Ishikawa (cell line): ENCODE measurements around the gene ITPRID2.

Experiments used
- CEBPB ChIP-seq: IDR thresholded peaks from 2 replicates; pipeline ENCODE4 v1.6.1; 2012
- CREB1 ChIP-seq: IDR thresholded peaks from 2 replicates; pipeline ENCODE4 v1.6.1; 2012; ENCODE audit warnings: low read depth
- EP300 ChIP-seq: IDR thresholded peaks from 2 replicates; pipeline ENCODE4 v1.6.1; 2012; ENCODE audit warnings: borderline replicate concordance
- MAX ChIP-seq: IDR thresholded peaks from 2 replicates; pipeline ENCODE4 v1.6.1; 2012
- RAD21 ChIP-seq: IDR thresholded peaks from 2 replicates; pipeline ENCODE4 v1.6.1; 2012; ENCODE audit warnings: low read depth
- REST ChIP-seq: IDR thresholded peaks from 2 replicates; pipeline ENCODE4 v1.6.1; 2012; ENCODE audit warnings: low read depth, mild to moderate bottlenecking
- TAF1 ChIP-seq: IDR thresholded peaks from 2 replicates; pipeline ENCODE4 v1.6.1; 2012; ENCODE audit warnings: low read depth, mild to moderate bottlenecking

DNA sequence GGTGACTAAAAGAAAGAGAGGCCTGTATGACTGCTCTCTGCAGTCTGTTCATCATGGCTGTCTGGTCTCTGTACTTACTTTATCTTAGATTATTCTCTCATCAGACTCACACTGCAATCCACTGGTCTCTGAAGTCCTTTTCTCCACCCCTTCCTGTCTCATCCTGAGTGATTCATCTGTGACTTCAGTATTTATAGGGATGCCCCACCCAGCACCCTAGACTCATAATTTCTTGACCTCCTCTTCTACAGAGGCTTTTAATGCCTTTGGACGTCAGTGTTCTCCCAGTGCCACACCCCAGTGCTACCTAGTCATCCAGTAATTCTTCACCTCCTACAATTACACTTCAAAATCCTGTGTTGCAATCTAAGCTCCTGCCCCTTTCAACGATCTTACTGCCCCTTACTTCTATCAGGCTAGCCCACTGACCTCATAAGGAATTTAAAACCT is 14.9 kb upstream of the ITPRID2 start:
- TF ChIP-seq EP300 (no peak), TAF1 (no peak), REST (no peak), CEBPB (peak; percentile 56; the same call in 1 of the 2 replicates), RAD21 (no peak), MAX (no peak), CREB1 (no peak)
